B cell (primary cell): ENCODE data around the gene QRICH1. TPM values are rescaled to one million over a fixed set of nuclear protein-coding genes. Genes with fewer than 3 reads are reported as not detected.

Experiments used
- ATAC-seq: fragments of 200-7000 bp; cut with Tn5 transposase; one replicate; pipeline ENCODE4 v1.10.0; 2021; ENCODE audit warnings: low read depth, mild to moderate bottlenecking, moderate number of reproducible peaks, moderate library complexity
- CTCF ChIA-PET: fragments of 350-600 bp; sonication (Branson Sonifier 250); formaldehyde crosslinking; loops from one replicate; lab custom pipeline; 2021; ENCODE audit warnings: antibody characterized with exemption, inconsistent platforms; lab: Charles Lee
- POLR2A ChIA-PET: fragments of 350-600 bp; sonication (Branson Sonifier 250); formaldehyde crosslinking; loops from one replicate; lab custom pipeline; 2021; ENCODE audit warnings: antibody characterized with exemption; lab: Charles Lee
- DNase-seq: peaks from one replicate; pipeline ENCODE4 v3.0.0; 2013
- H2AFZ ChIP-seq: 2 replicates; pipeline ENCODE4 v1.6.1; 2012; ENCODE audit warnings: mild to moderate bottlenecking, low read depth, low read length; ENCODE audit not compliant: insufficient read depth, poor library complexity, severe bottlenecking
- H3K27ac ChIP-seq, 2 donors: 1 replicate in 1 of 2; 2 replicates in 1 of 2; pipeline ENCODE4 v1.5.1; 2012 to 2013; ENCODE audit warnings: low read length in 2 of 2, mild to moderate bottlenecking in 2 of 2, moderate library complexity in 1 of 2
- H3K27me3 ChIP-seq, 4 experiments: fragments of 200-600 bp in 1 of 4; sonication (generic) in 1 of 4; replicated peaks in 1 of 4; 1 replicate in 2 of 4; 2 replicates in 2 of 4; pipeline versions ENCODE4 v1.6.1 to v1.7.0; 2013 to 2016; ENCODE audit warnings: low read length in 3 of 4, mild to moderate bottlenecking in 2 of 4, mixed read lengths in 1 of 4, moderate library complexity in 1 of 4; ENCODE audit not compliant: insufficient read depth in 4 of 4, control insufficient read depth in 3 of 4; ENCODE audit errors: control extremely low read depth in 1 of 4
- H3K36me3 ChIP-seq, 2 experiments: replicated peaks in 1 of 2; 1 replicate in 1 of 2; 2 replicates in 1 of 2; pipeline versions ENCODE4 v1.6.1 to v1.7.1; 2013; ENCODE audit warnings: low read length in 1 of 2; ENCODE audit not compliant: insufficient read depth in 2 of 2, control insufficient read depth in 1 of 2; ENCODE audit errors: control extremely low read depth in 1 of 2, extremely low read depth in 1 of 2
- H3K4me1 ChIP-seq, 2 donors: fragments of 200-600 bp in 1 of 2; sonication (generic) in 1 of 2; 1 replicate in 1 of 2; 2 replicates in 1 of 2; pipeline versions ENCODE4 v1.5.1 to v1.6.1; 2013 to 2017; ENCODE audit warnings: low read length in 2 of 2; ENCODE audit not compliant: control insufficient read depth in 2 of 2, insufficient read depth in 2 of 2
- H3K4me2 ChIP-seq: replicated peaks from 2 replicates; pipeline ENCODE3; 2012; ENCODE audit warnings: mild to moderate bottlenecking, low read depth, low read length; ENCODE audit not compliant: poor library complexity, severe bottlenecking
- H3K4me3 ChIP-seq, 5 experiments: fragments of 200-600 bp in 1 of 5; sonication (generic) in 1 of 5; 1 replicate in 3 of 5; 2 replicates in 2 of 5; pipeline versions ENCODE4 v1.5.1 to v1.7.0; 2011 to 2016; ENCODE audit warnings: low read length in 4 of 5, mild to moderate bottlenecking in 4 of 5, low read depth in 2 of 5, control low read depth in 1 of 5, moderate library complexity in 1 of 5; ENCODE audit not compliant: insufficient read depth in 1 of 5; ENCODE audit errors: control extremely low read depth in 1 of 5, extremely low read depth in 1 of 5
- H3K79me2 ChIP-seq: fragments of 200-600 bp; sonication (generic); one replicate; pipeline ENCODE4 v1.6.0; 2016; ENCODE audit warnings: low read length; ENCODE audit not compliant: control insufficient read depth, insufficient read depth
- H3K9ac ChIP-seq: fragments of 200-600 bp; sonication (generic); 2 replicates; pipeline ENCODE4 v1.6.1; 2017; ENCODE audit warnings: mild to moderate bottlenecking, low read length, moderate library complexity
- H3K9me3 ChIP-seq, 3 donors: one replicate each; pipeline versions ENCODE4 v1.6.1 to v1.7.1; 2013; ENCODE audit warnings: low read length in 2 of 3; ENCODE audit not compliant: control insufficient read depth in 2 of 3, insufficient read depth in 1 of 3; ENCODE audit errors: control extremely low read depth in 1 of 3
- H4K20me1 ChIP-seq: 2 replicates; pipeline ENCODE4 v1.6.0; 2012; ENCODE audit warnings: mild to moderate bottlenecking, low read length; ENCODE audit not compliant: insufficient read depth, control insufficient read depth, poor library complexity, severe bottlenecking
- H3K27ac Mint-ChIP-seq: one replicate; pipeline ENCODE4 v1.8.0; 2021; ENCODE audit warnings: mixed read lengths
- H3K27me3 Mint-ChIP-seq: one replicate; pipeline ENCODE4 v1.8.0; 2021; ENCODE audit warnings: mixed read lengths
- H3K4me1 Mint-ChIP-seq: one replicate; pipeline ENCODE4 v1.8.0; 2021; ENCODE audit warnings: mixed read lengths
- H3K4me3 Mint-ChIP-seq: one replicate; pipeline ENCODE4 v1.8.0; 2021; ENCODE audit warnings: mixed read lengths
- H3K9me3 Mint-ChIP-seq: one replicate; pipeline ENCODE4 v1.8.0; 2022; ENCODE audit warnings: mixed read lengths; ENCODE audit not compliant: insufficient read depth
- EZH2 ChIP-seq: IDR thresholded peaks from 2 replicates; pipeline ENCODE4 v1.6.1; 2012; ENCODE audit warnings: borderline replicate concordance, low read depth, mild to moderate bottlenecking, moderate library complexity, low read length; ENCODE audit not compliant: insufficient read depth, poor library complexity, severe bottlenecking
- WGBS: methylation state at CpG from one replicate; pipeline ENCODE4 v1.1.5; 2013; ENCODE audit warnings: missing lambda C conversion rate; ENCODE audit not compliant: insufficient coverage; 5-methylcytosine and 5-hydroxymethylcytosine counted together
- intact Hi-C: fragments of 100-400 bp; cut with micrococcal nuclease; formaldehyde crosslinking; loops from one replicate; pipeline ENCODE4 v1.10.0; 2022
- polyA plus RNA-seq: library from polyadenylated mRNA; depleted of rRNA; stranded (reverse); fragments of >200 nt; gene quantifications from 2 replicates; pipeline ENCODE4 v1.2.3, GENCODE V29; 2012
- total RNA-seq, 2 donors: library from RNA; stranded (reverse); fragments of 120-200 nt in 1 of 2; gene quantifications; 1 replicate in 1 of 2; 2 replicates in 1 of 2; pipeline versions ENCODE4 v1.2.3 to v1.2.4, GENCODE V29; 2013 to 2022
- TF ChIP-seq, protein P1 (sequence below): fragments of 200-600 bp; IDR thresholded peaks from one replicate; pipeline ENCODE4 v1.8.0; 2022; ENCODE audit warnings: antibody characterized with exemption, mild to moderate bottlenecking

Gene QRICH1
- total and polyA plus RNA-seq, 2 donors (not counting 1 experiment from before 2014, with no cell fraction given), result 179 to 187 TPM

DNA sequence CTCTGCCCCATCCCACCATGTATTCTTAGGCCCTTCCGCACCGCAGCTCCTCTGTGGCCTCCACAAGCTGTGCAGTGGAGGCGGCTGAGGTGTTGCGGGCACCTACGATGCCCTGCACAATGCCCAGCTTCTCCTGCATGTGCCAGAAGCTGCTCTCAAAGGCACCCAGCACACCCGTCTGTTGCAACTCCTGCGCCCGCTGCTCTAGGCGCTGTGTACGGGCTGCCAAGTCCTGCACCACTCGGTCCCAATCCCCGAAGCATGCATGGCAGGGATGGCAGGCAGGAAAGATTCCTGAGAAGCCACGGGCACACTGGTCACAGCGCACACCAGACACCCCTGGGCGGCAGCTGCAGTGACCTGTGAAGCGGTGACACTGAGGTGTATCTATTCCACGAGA is 29.8 kb upstream of the QRICH1 start:
- no peak for DNase-seq
- H3K9me3 Mint-ChIP-seq, result no peaks in the 10 kb centered on the region
- no peak overlapping the region for H3K27ac Mint-ChIP-seq
- peaks cover 15% of the 10 kb centered on the region for H3K4me1 Mint-ChIP-seq
- Histone ChIP-seq H3K27ac (no peak overlapping the region), H3K4me1 (peaks cover 12 to 21% of the 10 kb centered on the region in 2 donors), H3K4me2 (no peak overlapping the region), H3K9me3 (peaks cover 0 to 5% (median 0%) of the 10 kb centered on the region in 3 donors), H3K79me2 (peaks cover 3% of the 10 kb centered on the region), H2AFZ (no peak overlapping the region), H4K20me1 (no peaks in the 10 kb centered on the region), H3K9ac (no peak overlapping the region), H3K27me3 (no peaks in the 10 kb centered on the region), H3K4me3 (no peak overlapping the region), H3K36me3 (peaks cover 0 to 6% of the 10 kb centered on the region in 2 experiments)
- ATAC-seq, result no peak
- POLR2A ChIA-PET, result no interaction called here
- H3K27me3 Mint-ChIP-seq, result no peaks in the 10 kb centered on the region
- 95% methylated on average over 17 of the region's 17 CpGs for WGBS
- TF ChIP-seq, protein P1, sequence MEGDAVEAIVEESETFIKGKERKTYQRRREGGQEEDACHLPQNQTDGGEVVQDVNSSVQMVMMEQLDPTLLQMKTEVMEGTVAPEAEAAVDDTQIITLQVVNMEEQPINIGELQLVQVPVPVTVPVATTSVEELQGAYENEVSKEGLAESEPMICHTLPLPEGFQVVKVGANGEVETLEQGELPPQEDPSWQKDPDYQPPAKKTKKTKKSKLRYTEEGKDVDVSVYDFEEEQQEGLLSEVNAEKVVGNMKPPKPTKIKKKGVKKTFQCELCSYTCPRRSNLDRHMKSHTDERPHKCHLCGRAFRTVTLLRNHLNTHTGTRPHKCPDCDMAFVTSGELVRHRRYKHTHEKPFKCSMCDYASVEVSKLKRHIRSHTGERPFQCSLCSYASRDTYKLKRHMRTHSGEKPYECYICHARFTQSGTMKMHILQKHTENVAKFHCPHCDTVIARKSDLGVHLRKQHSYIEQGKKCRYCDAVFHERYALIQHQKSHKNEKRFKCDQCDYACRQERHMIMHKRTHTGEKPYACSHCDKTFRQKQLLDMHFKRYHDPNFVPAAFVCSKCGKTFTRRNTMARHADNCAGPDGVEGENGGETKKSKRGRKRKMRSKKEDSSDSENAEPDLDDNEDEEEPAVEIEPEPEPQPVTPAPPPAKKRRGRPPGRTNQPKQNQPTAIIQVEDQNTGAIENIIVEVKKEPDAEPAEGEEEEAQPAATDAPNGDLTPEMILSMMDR, result no peak
- no peak for TF ChIP-seq EZH2
- intact Hi-C loops, result loop anchor here (5.0 kb wide), 1 partner anchor 549 kb away; the partner anchor contains the start of gene APEH
- CTCF ChIA-PET, result no interaction called here
- H3K4me3 Mint-ChIP-seq, result no peak overlapping the region

DNA sequence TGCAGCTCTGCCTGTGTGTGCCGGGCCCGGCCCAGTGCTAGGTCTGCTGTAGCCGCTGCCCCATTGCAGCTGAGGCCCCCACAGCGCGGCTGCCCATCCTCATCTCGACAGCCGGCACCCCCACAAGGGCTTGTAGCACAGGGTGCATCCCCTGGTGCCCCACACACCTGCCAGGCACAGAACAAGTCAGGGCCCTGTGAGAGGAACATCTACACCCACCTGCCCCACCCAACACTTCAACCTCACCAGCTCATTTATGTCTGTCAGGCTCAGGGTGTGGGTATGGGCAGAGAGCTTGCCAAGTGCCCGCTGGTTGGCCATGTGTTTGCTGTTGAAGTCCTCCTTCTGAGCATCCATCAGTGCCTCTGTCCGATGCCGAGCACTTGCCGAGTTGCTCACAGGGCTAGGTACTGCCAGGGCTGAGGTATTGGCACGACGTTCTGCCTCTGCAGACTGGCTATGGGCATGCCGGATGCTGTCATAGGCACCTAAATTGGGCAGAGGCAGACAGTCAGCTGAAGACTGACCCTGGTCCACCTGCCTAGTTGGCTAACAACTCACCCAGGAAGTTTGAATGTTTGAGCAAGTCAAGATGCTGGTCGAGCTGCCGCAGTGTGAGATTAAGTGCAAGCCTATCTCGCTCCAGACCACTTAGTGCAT is 29.1 kb upstream of the QRICH1 start:
- 95% methylated on average over 17 of the region's 17 CpGs for WGBS
- CTCF ChIA-PET, result interaction anchor here (0.7 kb wide), 1 partner anchor 64 kb away, joined by 4 read pairs; no protein-coding TSS in a partner anchor
- ATAC-seq, result no peak

More for the DNA sequence above, 29.1 kb upstream of the QRICH1 start:
- H3K27me3 ChIP-seq, result no peaks in the 10 kb centered on the region
- peaks cover 0 to 11% of the 10 kb centered on the region in 2 experiments for H3K36me3 ChIP-seq
- H2AFZ ChIP-seq, result no peak overlapping the region
- no peak overlapping the region for H3K27ac ChIP-seq
- no peak overlapping the region for H3K4me3 ChIP-seq
- intact Hi-C loops, result loop anchor here (5.0 kb wide), 1 partner anchor 549 kb away; the partner anchor contains the start of gene APEH
- Mint-ChIP-seq H3K4me3 (no peak overlapping the region), H3K9me3 (no peaks in the 10 kb centered on the region), H3K4me1 (peaks cover 15% of the 10 kb centered on the region), H3K27me3 (no peaks in the 10 kb centered on the region), H3K27ac (no peak overlapping the region)
- no peaks in the 10 kb centered on the region for H4K20me1 ChIP-seq
- peaks cover 12 to 21% of the 10 kb centered on the region in 2 donors for H3K4me1 ChIP-seq
- POLR2A ChIA-PET, result no interaction called here
- no peak overlapping the region for H3K4me2 ChIP-seq
- peaks cover 0 to 5% (median 0%) of the 10 kb centered on the region in 3 donors for H3K9me3 ChIP-seq
- TF ChIP-seq EZH2, result no peak
- TF ChIP-seq, protein P1, result no peak
- H3K9ac ChIP-seq, result no peak overlapping the region
- H3K79me2 ChIP-seq, result peaks cover 9% of the 10 kb centered on the region
- no peak for DNase-seq
